ENCODE measurements around the gene WDR35.
A peak's percentile ranks its signal among the peaks of the same experiment; 100 is the strongest.

The WDR35 gene

DNA sequence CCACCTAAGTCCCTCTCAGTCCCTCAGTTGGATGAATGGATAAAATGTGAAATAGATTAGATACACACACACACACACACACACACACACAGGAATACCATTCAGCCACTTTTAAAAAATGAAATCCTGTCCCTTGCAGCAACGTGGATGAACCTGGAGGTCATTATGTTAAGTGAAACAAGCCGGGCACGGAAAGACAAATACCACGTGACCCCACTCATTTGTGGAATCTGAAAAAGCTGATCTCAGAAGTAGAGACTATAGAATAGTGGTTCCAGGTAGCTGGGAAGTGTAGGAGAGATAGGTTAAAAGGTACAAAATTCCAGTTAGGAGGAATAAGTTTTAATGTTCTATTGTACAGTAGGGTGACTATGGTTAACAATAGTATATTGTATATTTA is 119.1 kb downstream of the WDR35 start:
- DNase-seq (ENCODE audit: low read depth): no peak

DNA sequence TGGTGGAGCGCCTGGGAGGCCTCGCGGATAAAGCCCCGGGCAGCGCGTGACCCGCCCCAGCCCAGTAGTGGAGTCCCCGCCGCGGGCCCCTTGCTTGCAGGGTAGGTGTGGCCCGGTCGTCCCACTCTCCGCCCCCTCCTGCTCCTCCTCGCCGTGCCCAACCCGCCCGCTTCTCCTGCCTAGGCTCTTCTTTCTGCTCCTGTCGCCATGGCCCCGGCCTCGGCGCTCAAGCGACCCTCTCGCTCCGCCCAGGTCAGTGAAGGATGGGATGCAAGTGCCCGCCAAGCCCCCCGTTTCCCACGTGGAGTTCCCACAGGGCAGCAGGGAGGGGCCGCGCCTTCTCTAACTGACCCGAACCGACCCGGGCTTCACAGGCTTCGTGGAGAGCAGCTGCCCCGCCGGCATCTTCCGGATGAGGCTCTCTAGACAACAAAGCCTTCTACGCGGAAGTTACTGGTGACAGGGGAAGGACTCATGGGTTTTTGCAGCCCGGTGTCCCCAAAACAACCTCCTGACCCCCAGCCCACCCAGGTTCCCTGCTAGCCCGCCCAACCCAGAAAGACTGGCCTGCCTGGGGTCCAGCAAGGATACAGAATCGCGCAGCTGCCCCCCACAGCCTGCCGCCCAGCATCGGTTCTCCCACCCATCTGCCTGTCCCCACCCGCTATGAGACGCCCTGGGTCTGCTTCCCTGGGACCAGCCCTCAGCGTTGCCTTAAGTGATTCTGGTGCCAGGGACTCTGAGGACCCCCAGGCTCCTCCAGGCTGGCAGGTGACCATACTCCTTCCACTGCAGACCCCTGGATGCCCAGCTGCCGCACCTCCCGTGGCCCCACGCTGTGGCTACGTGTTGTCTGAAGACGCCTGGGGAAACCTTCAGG is 121.0 kb downstream of the WDR35 start:
- DNase-seq (ENCODE audit: low read depth): peak; percentile 58

DNA sequence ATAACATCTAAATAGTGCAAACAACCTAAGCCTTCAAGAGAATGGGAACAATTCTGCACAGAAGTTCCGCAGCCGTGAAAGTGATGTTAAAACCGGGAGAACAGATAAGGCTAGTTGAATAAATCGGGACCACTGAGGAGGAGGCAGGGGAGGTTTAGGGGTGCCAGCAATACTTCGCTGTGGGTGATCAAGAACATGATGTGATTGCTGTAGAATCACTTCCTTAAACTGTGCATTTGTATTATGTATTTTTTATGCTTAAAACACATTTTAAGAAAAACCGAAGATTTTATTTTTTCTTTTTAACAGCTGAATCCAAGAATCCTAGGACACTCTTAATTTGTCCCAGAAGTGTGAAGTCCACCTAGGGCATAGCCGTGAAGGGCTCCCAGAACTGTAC is 121.7 kb downstream of the WDR35 start:
- DNase-seq (ENCODE audit: low read depth): no peak

DNA sequence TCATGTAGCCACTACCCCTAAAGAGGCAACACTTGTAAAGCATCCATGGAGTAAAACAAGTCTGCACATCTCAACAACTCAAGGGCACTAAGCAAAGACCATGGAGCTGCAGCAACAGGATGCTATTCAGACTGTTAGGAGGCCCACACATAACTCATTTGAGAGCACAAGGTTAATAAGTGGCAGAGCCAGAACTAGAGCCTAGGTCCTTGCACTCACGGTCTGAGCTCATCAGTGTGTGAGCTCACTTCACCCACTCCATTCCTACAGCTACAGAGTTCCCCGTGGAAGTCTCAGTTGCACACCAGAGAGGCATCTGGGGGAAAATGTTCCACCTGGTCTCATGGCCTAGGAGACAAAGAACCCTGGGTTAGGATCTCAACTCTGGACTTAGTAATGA is 123.1 kb downstream of the WDR35 start:
- no peak for DNase-seq (ENCODE audit: low read depth)

DNA sequence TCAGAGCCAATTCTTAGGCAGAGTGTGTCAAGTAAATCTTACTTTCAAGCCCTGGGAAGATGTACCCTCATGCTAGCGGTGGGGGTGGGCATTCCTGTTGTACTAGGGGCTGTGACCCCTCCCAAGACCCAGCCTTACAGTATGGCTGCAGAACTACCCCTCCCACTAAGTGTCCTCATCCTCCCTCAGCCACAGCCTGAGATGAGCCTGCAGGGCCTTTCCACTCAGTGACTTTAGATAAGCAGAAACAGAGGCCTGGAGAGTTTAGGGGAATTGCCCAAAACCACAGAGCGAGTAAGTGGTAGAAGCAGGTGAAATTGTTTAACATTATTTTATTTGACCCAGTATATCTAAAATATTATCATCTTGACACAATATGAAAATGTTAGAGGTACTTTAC is 124.8 kb downstream of the WDR35 start:
- DNase-seq (ENCODE audit: low read depth): no peak

DNA sequence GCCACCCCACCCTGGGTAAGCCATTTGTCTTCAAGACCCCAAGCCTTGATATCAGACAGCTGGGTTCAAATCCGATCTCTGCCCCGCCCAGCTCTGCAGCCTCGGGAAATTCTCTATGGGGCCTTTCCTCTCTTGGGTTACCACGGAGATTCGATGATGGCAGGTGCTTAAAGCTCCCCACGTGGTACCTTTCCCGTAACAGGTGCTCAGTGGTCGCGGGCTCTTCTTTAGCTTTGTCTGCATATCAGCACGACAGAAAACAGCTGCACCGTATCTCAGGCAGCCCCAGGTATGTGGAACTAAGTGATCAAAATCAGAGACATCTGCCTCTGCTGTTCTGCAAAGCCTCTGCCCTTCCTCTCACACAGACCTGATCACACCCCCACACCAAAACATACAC is 125.5 kb downstream of the WDR35 start:
- DNase-seq (ENCODE audit: low read depth): no peak

DNA sequence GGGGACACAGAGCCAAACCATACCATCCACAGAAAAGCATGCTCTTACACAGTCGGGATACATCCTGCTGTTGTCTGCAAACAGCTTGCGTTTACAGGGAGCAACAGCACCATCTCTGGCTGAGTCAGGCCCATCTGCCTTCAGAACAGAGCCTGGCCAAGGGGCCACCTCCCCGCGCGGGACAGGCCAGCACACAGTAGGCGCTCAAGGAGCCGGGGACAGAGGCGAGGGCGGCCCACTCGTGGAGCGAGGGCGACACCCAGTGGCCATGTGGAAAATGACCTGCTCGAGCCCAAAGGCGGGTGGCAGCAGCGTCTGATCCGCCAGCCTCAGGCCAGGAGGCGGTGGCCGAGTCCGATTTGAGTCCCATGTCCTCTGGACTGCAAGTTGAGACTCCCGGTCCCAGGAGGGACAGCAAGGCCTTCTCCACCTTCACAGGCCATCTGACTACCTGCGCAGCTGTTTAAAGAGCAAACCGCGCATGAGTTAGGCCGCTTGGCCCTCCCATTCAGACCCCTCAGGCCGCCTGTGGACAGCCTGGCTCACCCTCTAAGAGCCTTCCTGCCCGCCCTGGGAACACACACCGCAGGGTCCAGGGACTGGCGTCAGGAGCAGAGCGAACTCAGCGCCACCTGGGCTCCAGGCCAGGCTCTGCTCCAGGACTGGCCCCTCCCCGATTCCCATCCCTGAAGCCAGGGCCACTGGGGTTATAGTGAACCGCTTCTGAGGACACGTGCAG is 126.4 kb downstream of the WDR35 start:
- peak; percentile 51 for DNase-seq (ENCODE audit: low read depth)

DNA sequence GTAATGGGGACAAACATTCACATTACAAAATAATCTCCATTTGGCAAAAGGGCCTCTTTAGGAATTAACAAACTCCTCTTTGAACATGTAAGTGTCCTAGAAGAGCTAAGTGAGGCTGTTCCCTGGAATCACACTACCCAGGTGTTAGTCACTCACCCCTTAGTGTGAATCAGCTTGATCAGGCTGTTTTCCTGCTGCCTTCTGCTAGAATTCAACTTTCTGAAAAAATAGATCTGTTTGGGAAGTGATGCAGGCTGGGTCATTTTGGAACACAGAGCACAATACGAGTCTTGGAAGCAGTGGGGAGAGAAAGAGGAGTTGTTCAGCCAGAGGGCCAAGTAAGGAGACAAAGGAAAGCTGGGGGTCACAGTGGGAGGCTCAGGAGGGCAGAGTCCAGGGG is 128.1 kb downstream of the WDR35 start:
- no peak for DNase-seq (ENCODE audit: low read depth)
